GM19239 (cell line): ENCODE results near the gene FSD1L.

Experiments used
- DNase-seq: peaks from one replicate; pipeline ENCODE4 v3.0.0; 2011; ENCODE audit warnings: low spot score; ENCODE audit not compliant: insufficient read length
- FAIRE-seq: peaks from 2 replicates; lab custom pipeline; 2011; peaks lifted over from hg19 to GRCh38; lab: Jason Lieb, UNC

Gene FSD1L

DNA sequence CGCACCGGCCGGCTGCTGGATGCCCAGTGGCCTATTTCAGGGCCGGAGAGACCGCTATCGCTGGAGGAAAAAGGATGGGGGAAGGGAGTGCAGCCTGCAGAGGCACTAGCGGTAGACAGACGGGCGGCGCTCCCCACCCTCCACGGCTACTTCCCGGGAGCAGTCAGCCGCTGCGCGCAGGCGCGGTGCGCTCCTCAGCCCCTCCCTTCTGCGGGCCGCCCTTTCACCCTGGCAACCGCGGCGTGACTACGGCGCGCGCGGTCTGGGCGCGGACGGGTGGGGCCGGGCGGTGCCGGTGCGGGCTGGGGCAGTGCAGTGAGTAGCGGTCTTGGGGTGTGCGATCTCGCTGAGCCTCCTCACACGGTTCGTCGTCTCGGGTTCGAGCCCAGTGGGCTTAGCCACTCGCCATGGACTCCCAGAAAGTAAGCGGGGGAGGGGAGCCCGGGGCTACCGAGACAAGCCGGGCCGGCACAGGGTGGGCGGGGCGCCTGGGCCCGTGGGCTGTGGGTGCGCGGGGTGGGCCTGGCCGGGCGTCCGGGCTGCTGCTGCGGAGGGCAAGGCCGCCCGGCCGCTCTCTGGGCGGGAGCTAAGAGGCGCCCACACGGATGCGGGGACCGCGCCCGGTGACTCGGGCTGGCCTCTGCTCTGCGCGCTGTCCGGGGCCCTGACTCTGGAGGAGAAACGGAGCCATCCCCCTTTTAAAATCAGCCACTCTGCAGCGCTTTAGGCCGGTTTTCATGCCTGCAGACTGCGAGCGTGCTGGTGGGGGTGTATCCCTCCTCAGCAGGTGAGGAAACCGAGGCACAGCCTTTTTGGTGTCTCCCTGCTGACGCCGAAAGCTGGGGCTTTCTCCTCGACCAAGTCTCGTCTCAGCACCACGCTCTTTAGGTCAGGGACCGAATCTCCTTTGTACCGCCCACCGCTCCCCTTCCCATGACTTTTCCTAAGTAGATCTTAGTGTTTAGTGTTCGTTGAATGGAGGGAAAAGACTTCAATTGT is at the start of gene FSD1L:
Gene FSD1L (plus strand): TSS at position 221 of the 999 bp plus-strand sequence. CDS start 187 bp downstream, at position 408.
- FAIRE-seq (peak; percentile 83), DNase-seq (peak; percentile 69)

DNA sequence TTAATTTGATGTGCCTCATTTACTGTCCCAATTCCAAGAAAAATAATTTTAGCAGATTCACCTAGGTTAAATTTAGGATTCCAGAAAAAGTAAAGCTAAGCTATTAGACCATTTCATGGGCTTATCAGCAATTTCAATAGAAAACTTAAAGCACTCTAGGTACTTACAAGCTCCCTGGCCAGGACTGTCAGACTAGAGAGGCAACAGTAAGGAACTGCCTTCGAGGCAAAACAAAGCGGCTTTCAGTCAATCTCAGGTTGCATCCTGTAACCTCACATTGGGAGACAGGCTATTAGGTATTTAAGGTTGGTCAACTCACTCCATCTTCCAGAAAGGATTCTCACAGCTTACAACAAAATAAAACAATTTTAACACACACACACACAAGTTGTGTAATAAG is 48.7 kb upstream of the FSD1L start:
- FAIRE-seq (no peak), DNase-seq (no peak)

DNA sequence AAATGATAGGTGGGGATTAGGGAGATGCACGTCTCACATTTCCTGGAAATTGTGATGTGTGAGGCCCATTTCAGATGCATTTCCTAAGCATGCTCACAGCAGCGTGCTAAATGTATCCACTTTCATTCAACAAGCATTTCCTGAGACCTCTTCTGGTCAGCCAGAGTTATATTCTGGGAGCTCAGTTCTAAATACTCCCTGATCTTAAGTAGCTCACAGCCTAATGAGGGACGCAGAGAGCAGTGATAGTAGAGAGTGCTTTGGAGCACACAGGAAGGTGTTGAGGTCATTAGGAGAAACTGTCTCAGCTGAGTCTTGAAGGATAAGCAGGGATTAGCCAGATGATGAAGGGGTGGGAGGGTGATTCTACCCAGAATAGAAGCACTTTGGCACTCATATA is 46.2 kb upstream of the FSD1L start:
- FAIRE-seq (no peak), DNase-seq (no peak)

DNA sequence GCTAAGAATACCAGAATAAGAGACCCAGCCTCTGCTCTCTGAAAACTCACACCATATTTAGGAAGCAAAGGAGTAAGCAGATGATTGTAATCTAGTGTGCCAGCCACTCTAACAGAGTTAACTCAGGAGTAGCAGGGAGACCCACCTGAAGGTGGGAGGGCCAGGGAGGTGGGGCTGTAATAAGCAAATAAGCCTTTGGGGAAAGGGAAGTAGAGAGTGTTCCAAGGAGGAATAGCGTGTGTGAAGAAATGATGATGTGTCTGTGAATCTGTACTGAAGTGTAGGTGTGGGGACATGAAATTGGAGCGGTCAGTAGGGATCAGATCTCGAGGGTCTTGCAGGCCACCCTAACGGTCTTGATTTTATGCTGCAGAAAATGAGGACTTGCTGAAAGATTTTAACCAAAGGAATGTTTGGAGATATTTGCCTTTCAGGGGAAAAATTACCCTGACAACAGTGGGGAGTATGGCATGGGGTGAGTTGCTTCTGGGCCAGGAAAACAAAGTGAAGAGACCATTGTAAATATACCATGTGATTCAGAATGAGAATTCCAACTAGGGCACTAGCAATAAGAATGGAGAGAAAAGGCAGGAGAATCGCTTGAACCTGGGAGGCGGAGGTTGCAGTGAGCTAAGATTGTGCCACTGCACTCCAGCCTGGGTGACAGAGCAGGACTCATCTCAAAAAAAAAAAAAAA is 44.1 kb upstream of the FSD1L start:
- no peak for DNase-seq
- no peak for FAIRE-seq

DNA sequence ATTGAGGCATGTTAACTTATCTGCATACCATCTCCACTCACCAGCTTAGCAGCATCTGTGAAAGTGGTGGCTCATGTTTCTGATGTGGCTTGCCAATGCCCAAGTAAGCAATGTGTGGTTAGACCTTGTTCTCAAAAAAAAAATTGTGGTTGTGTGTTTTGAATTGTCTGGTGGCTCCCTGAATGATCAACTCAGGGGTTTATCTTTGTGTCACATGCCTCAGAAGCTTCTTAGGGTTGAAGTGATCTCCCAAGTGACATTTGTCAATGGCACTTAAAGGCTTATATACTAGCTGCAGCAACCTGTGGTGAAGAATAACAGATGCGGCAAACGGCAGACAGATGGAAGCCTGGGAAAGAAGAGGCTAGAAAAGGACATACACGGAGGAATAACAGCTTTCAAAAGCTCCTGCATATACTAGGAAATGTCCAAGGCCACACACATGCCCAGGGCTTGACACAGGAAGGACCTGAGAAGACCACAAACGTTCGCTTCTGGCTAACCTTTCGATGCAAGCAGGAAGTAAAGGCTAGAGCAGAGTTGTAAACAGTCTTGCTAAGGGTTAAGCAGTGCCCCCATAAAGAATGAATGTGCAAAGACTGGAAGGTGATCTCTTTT is 42.2 kb upstream of the FSD1L start:
- peak; percentile 95 for FAIRE-seq
- peak; percentile 42 for DNase-seq

DNA sequence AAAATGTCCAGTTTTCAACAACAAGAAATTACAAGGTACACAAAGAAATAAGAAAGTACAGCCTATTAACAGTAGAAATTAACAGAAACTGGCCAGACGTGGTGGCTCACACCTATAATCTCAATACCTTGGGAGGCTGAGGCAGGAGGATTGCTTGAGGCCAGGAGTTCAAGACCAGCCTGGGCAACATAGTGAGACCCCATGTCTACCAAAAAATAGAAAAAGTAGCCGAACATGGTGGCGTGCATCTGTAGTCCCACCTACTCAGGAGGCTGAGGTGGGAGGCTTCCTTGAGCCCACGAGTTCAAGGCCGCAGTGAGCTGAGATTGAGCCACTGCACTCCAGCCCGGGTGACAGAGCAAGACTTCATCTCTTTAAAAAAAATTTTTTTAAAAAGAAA is 41.5 kb upstream of the FSD1L start:
- DNase-seq (no peak), FAIRE-seq (no peak)

DNA sequence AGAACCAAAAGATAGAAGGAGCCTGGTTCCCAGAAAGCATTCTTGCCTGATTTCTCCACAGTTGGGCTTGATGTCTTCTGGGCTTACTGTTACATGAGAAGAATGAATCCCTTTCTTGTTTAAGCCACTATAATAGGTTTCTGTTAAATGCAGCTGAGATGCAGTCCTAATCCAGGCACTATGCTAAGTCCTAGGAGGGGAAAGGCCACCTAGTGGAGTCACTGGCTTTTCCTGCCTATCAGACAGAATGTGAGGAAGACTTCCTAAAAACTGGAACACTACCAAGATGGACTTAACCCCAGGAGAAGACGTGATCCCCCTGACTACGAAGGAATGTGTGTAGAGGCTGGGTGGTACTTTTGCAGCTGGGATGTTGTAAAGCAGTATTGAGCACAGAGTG is 34.3 kb upstream of the FSD1L start:
- FAIRE-seq = no peak
- DNase-seq = no peak

DNA sequence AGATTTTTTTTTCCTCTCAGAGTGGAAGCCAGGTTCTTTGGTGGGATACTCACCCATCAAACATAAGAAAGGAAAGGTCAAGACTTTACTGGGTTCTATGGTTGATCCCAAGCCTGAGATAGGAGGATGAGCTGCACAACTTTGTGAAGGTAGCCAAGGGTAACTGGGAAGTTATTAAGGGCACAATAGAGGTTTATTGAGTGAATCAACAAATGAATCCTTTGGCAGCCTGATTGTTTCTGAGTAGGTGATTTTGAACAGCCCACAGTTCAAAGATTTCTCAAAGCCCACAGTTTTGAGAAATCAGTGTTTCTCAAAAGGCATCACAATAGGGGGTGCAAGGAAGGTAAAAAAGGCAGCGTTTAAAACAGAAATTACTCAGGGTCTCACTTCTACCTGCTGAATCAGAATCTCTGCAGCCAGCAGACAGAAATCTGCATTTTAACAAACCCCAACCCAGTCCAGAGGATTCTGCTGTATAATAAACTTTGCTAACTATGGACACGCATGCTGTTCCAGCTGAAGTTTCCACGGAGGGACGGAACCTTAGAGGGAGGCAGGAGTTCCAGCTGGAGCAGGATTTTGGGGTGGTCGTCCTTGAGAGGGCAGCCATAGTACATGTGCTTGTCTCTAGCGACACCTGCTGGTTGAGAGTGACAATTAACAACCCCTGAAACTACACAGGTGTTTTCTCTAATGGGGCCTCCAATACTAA is 32.7 kb upstream of the FSD1L start:
- DNase-seq = peak; percentile 29
- peak; percentile 80 for FAIRE-seq

DNA sequence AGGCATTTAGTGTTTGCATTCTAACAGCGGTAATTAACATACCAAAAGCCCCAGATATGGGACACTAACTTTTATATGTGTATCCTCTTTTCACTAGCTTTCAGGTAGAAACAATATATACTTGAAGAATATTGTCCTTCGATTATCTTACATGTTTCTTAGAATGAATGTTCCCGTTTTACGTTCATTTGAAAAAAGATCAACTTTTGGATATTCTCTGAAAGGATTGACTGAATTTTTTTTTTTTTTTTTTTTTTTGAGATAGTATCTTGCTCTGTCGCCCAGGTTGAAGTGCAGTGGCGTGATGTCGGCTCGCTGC is 32.2 kb upstream of the FSD1L start:
- FAIRE-seq = no peak
- DNase-seq = no peak

DNA sequence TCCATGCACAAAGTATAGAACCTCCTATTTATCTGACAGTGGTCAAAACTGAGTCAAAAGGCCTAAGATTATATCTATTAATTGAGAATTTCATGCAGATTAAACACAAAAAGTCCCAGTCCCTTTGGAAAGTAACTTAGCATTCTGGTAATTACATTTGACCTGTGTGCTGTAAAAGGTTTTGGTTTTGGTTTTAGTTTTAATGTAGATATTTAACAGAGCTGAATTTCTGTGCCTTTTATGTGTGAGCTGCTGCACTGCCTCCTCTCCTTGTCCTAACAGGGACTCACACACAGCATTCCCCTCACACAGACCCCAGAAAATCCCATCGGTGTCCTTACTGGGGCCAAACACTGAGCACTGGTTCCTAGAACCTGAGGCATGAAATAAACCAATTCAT is 31.0 kb upstream of the FSD1L start:
- DNase-seq = no peak
- peak; percentile 21 for FAIRE-seq

DNA sequence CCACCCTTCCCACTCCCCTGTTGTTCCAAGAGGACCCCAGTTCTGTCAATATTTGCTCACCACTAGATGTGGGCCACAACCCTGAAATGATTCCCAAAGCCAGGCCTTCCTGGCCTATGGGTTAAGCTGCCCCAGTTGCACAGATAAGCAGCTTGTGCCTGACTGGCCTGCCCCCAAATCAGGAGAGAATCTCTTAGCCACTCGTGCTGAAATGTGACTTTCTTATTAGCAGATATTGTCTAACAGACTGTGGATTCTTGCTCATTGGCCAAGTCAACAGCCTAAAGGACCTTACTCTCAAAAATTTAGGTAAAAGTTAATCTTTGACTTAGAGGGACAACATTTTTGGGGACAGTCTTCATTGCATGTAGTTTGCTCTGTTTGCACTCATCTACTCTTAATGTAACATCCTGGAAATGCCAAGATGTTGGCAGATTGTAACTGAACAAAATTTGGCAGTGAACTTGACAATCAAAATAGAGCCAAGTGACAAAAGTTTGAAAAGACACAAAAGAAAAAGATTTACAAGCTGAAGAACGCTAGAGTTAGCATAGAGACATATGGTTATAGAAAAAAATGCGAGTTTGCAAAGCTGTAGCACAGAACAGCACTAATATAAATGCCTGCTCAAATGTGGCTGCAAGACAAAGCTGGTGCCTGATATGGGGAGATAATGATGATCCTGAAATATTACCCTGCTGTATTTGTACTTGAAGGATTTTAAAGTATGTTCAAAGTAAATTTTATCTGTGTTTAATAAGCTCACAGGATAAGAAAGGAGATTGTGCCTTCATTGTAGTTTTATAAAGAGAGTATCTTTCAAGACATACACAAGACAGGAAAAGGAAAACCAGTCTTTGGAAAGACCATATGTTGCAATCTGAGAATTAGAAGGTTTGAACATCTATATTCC is 29.0 kb upstream of the FSD1L start:
- FAIRE-seq (no peak), DNase-seq (no peak)

DNA sequence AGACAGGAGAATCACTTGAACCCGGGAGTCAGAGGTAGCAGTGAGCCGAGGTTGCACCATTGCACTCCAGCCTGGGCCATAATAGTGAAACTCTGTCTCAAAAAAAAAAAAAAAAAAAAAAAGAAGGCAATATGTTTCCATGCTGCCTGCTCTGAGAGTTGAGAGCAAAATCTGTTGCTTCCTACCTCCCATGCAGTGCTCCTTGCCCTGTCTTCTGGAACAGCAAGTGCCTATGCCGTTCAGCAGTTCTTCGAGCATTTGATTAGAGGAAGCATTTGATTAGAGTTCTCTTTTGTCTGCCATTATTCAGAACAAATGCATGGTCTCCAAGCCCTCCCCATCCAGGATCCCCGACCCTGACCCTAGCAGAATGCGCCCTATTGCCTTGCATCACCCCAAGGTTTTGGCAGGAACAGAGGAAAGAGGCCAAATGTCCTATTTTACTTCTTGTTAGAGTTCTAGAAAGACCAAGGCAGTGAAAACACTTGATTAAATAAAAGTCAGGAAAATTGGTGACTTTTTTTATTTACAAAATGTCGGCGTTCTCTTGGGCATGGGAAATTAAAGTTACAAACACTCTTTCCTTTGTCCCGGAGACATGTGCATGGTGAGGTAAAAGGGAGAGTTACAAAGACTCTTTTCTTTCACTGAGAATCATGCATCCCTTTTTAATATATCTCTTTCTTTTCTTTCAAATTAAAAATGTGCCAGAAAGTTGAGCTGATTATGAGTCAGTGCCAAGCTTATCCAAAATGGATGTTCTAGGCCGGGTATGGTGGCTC is 27.8 kb upstream of the FSD1L start:
- FAIRE-seq = no peak

DNA sequence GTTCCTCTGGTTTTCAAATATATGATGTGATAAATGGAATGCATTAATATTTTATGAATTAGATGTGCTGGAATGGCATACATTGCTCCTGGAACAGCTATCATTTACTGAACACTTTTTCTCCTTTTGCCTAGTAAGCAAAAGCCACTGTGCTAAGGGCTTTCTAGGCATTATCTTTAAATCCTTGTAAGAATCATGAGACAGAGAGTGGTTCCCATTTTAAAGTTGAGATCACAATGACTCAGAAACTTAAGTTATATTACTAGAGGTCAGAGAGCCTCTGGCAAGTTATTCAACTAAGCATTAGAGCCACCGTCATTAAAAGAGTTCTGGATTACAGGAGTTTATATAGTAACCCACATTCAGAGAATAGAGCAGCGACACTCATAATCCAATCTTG is 26.7 kb upstream of the FSD1L start:
- DNase-seq (no peak), FAIRE-seq (no peak)

More for the DNA sequence above, 27.8 kb upstream of the FSD1L start:
- no peak for DNase-seq

DNA sequence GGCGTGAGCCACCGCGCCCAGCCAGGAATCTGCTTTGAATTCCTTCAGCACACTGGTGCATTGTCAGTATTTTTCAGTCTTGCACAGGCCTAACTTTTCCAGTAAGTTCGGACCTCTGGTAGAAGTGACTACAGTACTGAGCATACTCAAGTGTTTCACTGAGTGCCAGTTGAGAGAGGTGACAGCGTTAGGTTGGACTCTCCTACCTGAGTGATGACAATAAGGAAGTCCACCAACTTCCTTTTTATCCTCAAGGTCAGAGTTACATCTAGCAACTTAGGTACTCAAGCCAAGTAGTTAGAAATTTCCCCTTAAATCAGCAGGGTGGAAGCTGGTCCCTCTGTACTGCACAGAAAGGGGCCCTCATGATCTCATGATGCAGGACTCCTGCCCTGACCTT is 26.0 kb upstream of the FSD1L start:
- FAIRE-seq (no peak), DNase-seq (no peak)

DNA sequence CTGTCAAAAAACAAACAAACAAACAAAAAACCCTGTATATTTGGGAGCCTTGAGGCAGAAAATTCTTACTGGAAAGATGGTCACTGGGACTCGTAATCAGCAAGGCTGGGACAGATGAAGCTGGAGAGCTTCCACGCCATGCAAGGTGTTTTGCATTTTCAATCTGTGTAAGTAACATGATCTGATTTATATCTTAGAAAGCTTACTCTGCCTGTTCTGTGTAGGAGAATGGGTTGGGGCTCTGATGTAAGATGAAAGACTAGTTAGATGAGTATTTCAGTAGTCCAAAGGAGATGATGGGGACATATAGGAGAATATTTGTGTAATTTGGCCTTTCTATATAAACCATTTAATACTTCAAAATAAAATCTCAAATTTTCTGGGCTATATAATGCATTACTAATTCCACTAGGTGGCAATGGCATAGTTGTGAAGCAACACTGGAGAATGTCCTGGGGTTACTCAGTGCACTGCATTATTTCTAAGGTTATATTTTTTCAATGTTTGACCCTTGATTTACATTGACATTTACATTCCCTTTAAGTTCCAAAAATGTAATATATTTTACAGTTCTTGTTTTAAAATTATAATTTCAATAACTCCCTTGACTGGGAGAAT is 21.9 kb upstream of the FSD1L start:
- DNase-seq = no peak

DNA sequence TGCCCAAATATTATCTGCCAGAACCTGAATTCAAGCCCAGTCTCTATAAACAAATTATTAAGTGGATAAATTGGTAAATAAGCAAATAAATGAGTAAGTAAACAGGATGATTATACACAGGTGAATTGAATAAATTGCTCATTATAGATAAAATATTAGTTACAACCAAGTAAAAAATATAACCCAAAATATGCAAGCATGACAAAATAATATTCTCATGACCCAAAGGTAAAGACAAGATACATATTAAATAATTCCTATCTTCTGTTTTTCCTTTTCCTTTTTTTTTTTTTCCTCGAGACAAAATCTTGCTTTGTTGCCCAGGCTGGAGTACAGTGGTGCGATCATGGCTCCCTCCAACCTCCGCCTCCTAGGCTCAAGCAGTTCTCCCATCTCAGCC is 21.2 kb upstream of the FSD1L start:
- DNase-seq = no peak
- FAIRE-seq = no peak

More for the DNA sequence above, 21.9 kb upstream of the FSD1L start:
- peak; percentile 51 for FAIRE-seq

DNA sequence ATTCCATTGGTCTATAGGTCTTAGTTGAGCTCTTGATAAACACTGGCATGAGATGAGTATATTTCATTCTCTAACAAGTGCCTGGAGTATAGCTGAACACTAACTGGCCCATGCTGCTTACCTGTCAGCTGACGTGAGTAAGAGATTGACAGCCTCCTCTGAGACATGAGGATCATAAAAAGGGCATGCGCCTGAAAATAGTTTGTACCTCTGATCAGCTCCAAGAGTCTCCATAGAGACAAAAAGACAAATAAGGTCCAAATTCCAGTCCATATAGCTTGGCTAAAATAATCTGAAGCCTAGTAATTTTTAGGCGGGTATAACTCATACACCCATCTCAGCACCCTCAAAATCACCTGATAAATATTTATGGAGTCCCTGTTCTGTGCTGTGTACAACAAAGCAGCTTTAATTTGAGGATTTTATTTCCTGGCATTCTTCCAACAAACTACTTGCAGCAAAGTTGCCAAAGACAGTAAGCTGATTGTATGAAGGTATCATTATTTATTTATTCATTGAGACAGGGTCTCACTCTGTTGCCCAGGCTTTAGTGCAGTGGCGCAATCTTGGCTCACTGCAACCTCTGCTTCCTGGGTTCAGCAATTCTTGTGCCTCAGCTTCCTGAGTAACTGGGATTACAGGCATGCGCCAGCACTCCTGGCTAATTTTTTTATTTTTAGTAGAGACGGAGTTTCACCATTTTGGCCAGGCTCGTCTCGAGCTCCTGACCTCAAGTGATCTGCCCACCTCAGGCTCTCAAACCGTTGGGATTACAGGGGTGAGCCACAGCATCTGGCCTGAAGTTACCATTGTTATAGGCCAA is 16.2 kb upstream of the FSD1L start:
- no peak for FAIRE-seq
- DNase-seq = no peak
